HL-60 (cell line): ENCODE data around the gene PTPRT.

Experiments
- DNase-seq, 2 experiments: peaks; one replicate each; pipeline ENCODE4 v3.0.0-alpha.2; 2010 to 2020; ENCODE audit warnings: low read depth in 1 of 2, low spot score in 1 of 2
- H3K27ac ChIP-seq: fragments of 250-450 bp; sonication (Bioruptor Pico); replicated peaks from 2 replicates; pipeline ENCODE4 v1.5.1; 2020; ENCODE audit warnings: mild to moderate bottlenecking, moderate library complexity
- H3K27me3 ChIP-seq: fragments of 250-450 bp; sonication (Bioruptor Pico); 2 replicates; pipeline ENCODE4 v1.5.1; 2021; ENCODE audit warnings: mild to moderate bottlenecking, moderate library complexity; ENCODE audit not compliant: insufficient read depth, poor library complexity, severe bottlenecking
- H3K4me3 ChIP-seq: replicated peaks from 2 replicates; pipeline ENCODE4 v1.5.1; 2011; ENCODE audit warnings: mild to moderate bottlenecking, control low read depth, low read length; ENCODE audit not compliant: insufficient read depth
- GABPA ChIP-seq: IDR thresholded peaks from 2 replicates; pipeline ENCODE4 v1.6.1; 2012; ENCODE audit warnings: low read depth
- POLR2AphosphoS5 ChIP-seq: IDR thresholded peaks from 2 replicates; pipeline ENCODE4 v1.6.1; 2012; ENCODE audit warnings: low read depth
- SPI1 ChIP-seq: IDR thresholded peaks from 2 replicates; pipeline ENCODE4 v1.6.1; 2012; ENCODE audit warnings: low read depth, mild to moderate bottlenecking, borderline replicate concordance
- TF ChIP-seq, protein P1 (sequence below): IDR thresholded peaks from 2 replicates; pipeline ENCODE4 v1.6.1; 2012; ENCODE audit warnings: low read depth; ENCODE audit not compliant: insufficient replicate concordance
- TF ChIP-seq, protein P2 (sequence below): IDR thresholded peaks from one replicate; pipeline ENCODE4 v1.5.1; 2011; ENCODE audit warnings: low read length, control low read depth, inconsistent platforms; ENCODE audit not compliant: insufficient read depth

The PTPRT gene

DNA sequence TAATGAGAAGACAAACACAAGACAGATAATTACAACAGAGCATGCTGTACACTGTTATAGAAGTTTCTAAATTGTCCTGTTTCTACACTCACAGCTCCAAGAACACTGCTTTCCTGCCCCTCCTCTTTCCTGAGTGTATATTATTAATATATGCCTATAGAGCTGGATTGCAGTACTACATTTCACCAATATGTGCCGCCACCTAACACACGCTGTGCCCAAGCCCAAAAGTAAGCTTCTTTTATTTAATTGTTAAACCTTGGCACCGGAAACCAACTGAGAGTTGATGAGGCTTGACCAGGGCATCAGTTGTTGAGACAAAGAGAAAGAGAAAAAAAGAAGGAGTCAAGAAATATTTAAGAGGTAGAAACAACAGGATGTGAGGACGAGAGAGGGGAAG is 16.0 kb upstream of the PTPRT start:
- Histone ChIP-seq H3K27me3 (no peaks in the 10 kb centered on the region), H3K4me3 (no peak overlapping the region), H3K27ac (no peak overlapping the region)
- TF ChIP-seq, protein P1, sequence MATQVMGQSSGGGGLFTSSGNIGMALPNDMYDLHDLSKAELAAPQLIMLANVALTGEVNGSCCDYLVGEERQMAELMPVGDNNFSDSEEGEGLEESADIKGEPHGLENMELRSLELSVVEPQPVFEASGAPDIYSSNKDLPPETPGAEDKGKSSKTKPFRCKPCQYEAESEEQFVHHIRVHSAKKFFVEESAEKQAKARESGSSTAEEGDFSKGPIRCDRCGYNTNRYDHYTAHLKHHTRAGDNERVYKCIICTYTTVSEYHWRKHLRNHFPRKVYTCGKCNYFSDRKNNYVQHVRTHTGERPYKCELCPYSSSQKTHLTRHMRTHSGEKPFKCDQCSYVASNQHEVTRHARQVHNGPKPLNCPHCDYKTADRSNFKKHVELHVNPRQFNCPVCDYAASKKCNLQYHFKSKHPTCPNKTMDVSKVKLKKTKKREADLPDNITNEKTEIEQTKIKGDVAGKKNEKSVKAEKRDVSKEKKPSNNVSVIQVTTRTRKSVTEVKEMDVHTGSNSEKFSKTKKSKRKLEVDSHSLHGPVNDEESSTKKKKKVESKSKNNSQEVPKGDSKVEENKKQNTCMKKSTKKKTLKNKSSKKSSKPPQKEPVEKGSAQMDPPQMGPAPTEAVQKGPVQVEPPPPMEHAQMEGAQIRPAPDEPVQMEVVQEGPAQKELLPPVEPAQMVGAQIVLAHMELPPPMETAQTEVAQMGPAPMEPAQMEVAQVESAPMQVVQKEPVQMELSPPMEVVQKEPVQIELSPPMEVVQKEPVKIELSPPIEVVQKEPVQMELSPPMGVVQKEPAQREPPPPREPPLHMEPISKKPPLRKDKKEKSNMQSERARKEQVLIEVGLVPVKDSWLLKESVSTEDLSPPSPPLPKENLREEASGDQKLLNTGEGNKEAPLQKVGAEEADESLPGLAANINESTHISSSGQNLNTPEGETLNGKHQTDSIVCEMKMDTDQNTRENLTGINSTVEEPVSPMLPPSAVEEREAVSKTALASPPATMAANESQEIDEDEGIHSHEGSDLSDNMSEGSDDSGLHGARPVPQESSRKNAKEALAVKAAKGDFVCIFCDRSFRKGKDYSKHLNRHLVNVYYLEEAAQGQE = no peak
- TF ChIP-seq GABPA = no peak
- no peak for TF ChIP-seq POLR2AphosphoS5
- TF ChIP-seq, protein P2, sequence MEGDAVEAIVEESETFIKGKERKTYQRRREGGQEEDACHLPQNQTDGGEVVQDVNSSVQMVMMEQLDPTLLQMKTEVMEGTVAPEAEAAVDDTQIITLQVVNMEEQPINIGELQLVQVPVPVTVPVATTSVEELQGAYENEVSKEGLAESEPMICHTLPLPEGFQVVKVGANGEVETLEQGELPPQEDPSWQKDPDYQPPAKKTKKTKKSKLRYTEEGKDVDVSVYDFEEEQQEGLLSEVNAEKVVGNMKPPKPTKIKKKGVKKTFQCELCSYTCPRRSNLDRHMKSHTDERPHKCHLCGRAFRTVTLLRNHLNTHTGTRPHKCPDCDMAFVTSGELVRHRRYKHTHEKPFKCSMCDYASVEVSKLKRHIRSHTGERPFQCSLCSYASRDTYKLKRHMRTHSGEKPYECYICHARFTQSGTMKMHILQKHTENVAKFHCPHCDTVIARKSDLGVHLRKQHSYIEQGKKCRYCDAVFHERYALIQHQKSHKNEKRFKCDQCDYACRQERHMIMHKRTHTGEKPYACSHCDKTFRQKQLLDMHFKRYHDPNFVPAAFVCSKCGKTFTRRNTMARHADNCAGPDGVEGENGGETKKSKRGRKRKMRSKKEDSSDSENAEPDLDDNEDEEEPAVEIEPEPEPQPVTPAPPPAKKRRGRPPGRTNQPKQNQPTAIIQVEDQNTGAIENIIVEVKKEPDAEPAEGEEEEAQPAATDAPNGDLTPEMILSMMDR = no peak
- TF ChIP-seq SPI1 = no peak
- DNase-seq = no peak

DNA sequence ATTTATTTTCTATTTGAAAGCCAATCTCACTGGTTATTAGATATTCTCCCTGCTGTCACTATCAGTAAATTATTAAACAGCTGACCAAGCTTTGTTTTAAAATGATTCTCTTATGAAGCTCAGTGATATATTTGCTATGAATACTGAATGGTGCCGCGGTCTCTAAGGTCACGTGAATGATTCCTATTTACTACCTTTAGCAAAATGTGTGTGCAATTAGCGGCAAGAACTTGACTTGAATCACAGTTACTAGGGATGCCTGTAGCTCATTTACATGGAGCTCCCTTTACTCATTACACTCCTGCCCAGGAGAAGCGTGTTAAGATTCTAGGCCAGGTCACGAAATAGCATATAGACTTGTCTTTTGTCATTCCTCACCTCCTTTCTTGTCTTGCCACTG is 12.4 kb upstream of the PTPRT start:
- TF ChIP-seq SPI1 (no peak), GABPA (no peak), POLR2AphosphoS5 (no peak)
- TF ChIP-seq, protein P1 = no peak
- TF ChIP-seq, protein P2 = no peak
- no peaks in the 10 kb centered on the region for H3K27me3 ChIP-seq
- DNase-seq = no peak

DNA sequence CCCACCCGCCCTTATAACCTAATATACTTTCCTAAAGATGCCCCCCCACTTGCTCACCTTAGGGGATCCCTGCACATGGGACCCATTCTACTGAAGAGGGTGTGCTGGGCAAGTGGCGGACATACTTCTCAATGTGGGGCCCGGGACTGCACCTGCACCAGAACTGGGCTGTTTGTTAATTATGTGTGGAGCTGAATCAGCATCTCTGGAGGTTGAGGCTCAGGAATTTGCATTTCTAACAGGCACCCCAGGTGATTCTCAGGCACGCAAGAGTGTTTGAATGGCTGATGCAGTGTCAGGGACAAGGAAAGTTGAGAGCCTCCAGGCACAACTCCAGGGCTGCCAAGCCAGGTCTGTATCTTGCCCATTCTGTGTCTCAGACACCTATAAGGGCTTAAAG is 8.9 kb upstream of the PTPRT start:
- H3K4me3 ChIP-seq = no peak overlapping the region
- H3K27me3 ChIP-seq = no peaks in the 10 kb centered on the region
- no peak for DNase-seq
- TF ChIP-seq GABPA = no peak
- no peak for TF ChIP-seq SPI1
- TF ChIP-seq POLR2AphosphoS5 = no peak
- TF ChIP-seq, protein P2 = no peak
- TF ChIP-seq, protein P1 = no peak
- no peak overlapping the region for H3K27ac ChIP-seq

More for the DNA sequence above, 12.4 kb upstream of the PTPRT start:
- no peak overlapping the region for H3K27ac ChIP-seq
- no peak overlapping the region for H3K4me3 ChIP-seq
